ENCODE data around the gene SPINT2. TPM values are rescaled to one million over a fixed set of nuclear protein-coding genes. Genes with fewer than 3 reads are reported as not detected.
A peak's percentile ranks its signal among the peaks of the same experiment; 100 is the strongest.

SPINT2 gene
- total RNA-seq, 2 donors from 2014 or later = 349 to 932 TPM

- peak; percentile 46 for DNase-seq (ENCODE audit: low spot score)
- 55% methylated on average over 14 of the region's 15 CpGs for WGBS
- Histone ChIP-seq H3K27me3 (replicated peaks; ENCODE audit: insufficient read depth) (no peaks in the 10 kb centered on the region), H3K36me3 (peaks cover 0 to 7% of the 10 kb centered on the region in 2 donors), H3K4me3 (no peak overlapping the region), H3K27ac (peak overlapping the region; percentile 80 to 83), H3K9me3 (no peaks in the 10 kb centered on the region), H3K4me1 (replicated peaks) (peaks cover 23% of the 10 kb centered on the region)
- intact Hi-C loops (cut with DNase I) = no loop called here
- TF ChIP-seq POLR2AphosphoS5 (IDR thresholded peaks at IDR 0.05) (no peak), CTCF (IDR thresholded peaks at IDR 0.05) (peak in 1 of 4 experiments; percentile 19), POLR2A (IDR thresholded peaks at IDR 0.05) (no peak)
These were observed 27.5 kb downstream of the SPINT2 start for GRCh38 chr19:38291855-38292254.

- H3K27ac ChIP-seq = peak overlapping the region in 1 of 2 donors; percentile 80
- WGBS = 80% methylated on average over 9 of the region's 9 CpGs
These were observed 28.9 kb downstream of the SPINT2 start for GRCh38 chr19:38293281-38293680.

GRCh38 chr19:38294090-38294489, 29.7 kb downstream of the SPINT2 start:
- Histone ChIP-seq H3K27ac (no peak overlapping the region), H3K9me3 (no peaks in the 10 kb centered on the region), H3K36me3 (no peaks in the 10 kb centered on the region), H3K4me1 (replicated peaks) (peaks cover 24% of the 10 kb centered on the region), H3K27me3 (replicated peaks; ENCODE audit: insufficient read depth) (no peaks in the 10 kb centered on the region), H3K4me3 (no peak overlapping the region)
- no peak for DNase-seq (ENCODE audit: low spot score)
- intact Hi-C loops (cut with DNase I) = no loop called here
- TF ChIP-seq POLR2A (IDR thresholded peaks at IDR 0.05) = no peak
- TF ChIP-seq POLR2AphosphoS5 (IDR thresholded peaks at IDR 0.05) = no peak
- TF ChIP-seq CTCF (IDR thresholded peaks at IDR 0.05) = no peak
- 58% methylated on average over 8 of the region's 8 CpGs for WGBS

More at GRCh38 chr19:38293281-38293680, 28.9 kb downstream of the SPINT2 start:
- Histone ChIP-seq H3K4me3 (no peak overlapping the region), H3K27me3 (replicated peaks; ENCODE audit: insufficient read depth) (no peaks in the 10 kb centered on the region), H3K9me3 (no peaks in the 10 kb centered on the region), H3K4me1 (replicated peaks) (peaks cover 23% of the 10 kb centered on the region), H3K36me3 (peaks cover 0 to under 1% of the 10 kb centered on the region in 2 donors)
- no peak for DNase-seq (ENCODE audit: low spot score)
- no peak for TF ChIP-seq CTCF (IDR thresholded peaks at IDR 0.05)
- TF ChIP-seq POLR2A (IDR thresholded peaks at IDR 0.05) = no peak
- no peak for TF ChIP-seq POLR2AphosphoS5 (IDR thresholded peaks at IDR 0.05)
- intact Hi-C loops (cut with DNase I) = no loop called here

- 32% methylated on average over 11 of the region's 11 CpGs for WGBS
- no peak for TF ChIP-seq CTCF (IDR thresholded peaks at IDR 0.05)
- TF ChIP-seq POLR2A (IDR thresholded peaks at IDR 0.05) = no peak
- TF ChIP-seq POLR2AphosphoS5 (IDR thresholded peaks at IDR 0.05) = peak; percentile 75
- no peak overlapping the region for H3K4me3 ChIP-seq
- H3K36me3 ChIP-seq = no peaks in the 10 kb centered on the region
- H3K9me3 ChIP-seq = no peaks in the 10 kb centered on the region
- DNase-seq (ENCODE audit: low spot score) = peak; percentile 57
- peaks cover 5% of the 10 kb centered on the region for H3K4me1 ChIP-seq (replicated peaks)
- peak overlapping the region; percentile 68 to 76 for H3K27ac ChIP-seq
- intact Hi-C loops (cut with DNase I) = no loop called here
- no peaks in the 10 kb centered on the region for H3K27me3 ChIP-seq (replicated peaks; ENCODE audit: insufficient read depth)
These were observed 34.7 kb downstream of the SPINT2 start for GRCh38 chr19:38298821-38299680.
